Adrenal gland (tissue), 12 donors: ENCODE data around the gene ARHGEF40. TPM values are rescaled to one million over a fixed set of nuclear protein-coding genes. Genes with fewer than 3 reads are reported as not detected.
A peak's percentile ranks its signal among the peaks of the same experiment; 100 is the strongest.

Experiments used
- DNase-seq, 7 donors: peaks; one replicate each; pipeline ENCODE4 v3.0.0-alpha.2; 2019 to 2020
- H3K27ac ChIP-seq, 5 donors: fragments of 200-600 bp; sonication (generic) in 4 of 5; 1 replicate in 3 of 5; 2 replicates in 2 of 5; pipeline versions ENCODE4 v1.5.1 to v1.8.0; 2016 to 2020; ENCODE audit warnings: mild to moderate bottlenecking in 1 of 5
- H3K27me3 ChIP-seq: fragments of 200-600 bp; 2 replicates; pipeline ENCODE4 v1.8.0; 2021
- H3K36me3 ChIP-seq, 2 donors: fragments of 200-600 bp; replicated peaks in 1 of 2; 1 replicate in 1 of 2; 2 replicates in 1 of 2; pipeline versions ENCODE4 v1.5.1 to v1.8.0; 2018 to 2022
- H3K4me1 ChIP-seq, 2 donors: fragments of 200-600 bp; replicated peaks in 1 of 2; 1 replicate in 1 of 2; 2 replicates in 1 of 2; pipeline versions ENCODE4 v1.5.1 to v1.8.0; 2018 to 2021
- H3K4me3 ChIP-seq, 4 donors: fragments of 200-600 bp; sonication (generic) in 3 of 4; one replicate each; pipeline ENCODE4 v1.5.1; 2016 to 2018
- H3K9me3 ChIP-seq, 3 donors: fragments of 200-600 bp; sonication (generic) in 1 of 3; replicated peaks in 1 of 3; 1 replicate in 2 of 3; 2 replicates in 1 of 3; pipeline versions ENCODE4 v1.5.1 to v1.8.0; 2016 to 2021
- POLR2A ChIP-seq, 2 donors: fragments of 450-650 bp; IDR thresholded peaks; one replicate each; pipeline ENCODE4 v1.6.1; 2017; ENCODE audit warnings: antibody characterized with exemption in 2 of 2, mild to moderate bottlenecking in 2 of 2, moderate library complexity in 1 of 2
- WGBS, 4 donors: extraction: QIAGEN DNeasy Blood & Tissue Kit in 2 of 4; methylation state at CpG; one replicate each; pipeline versions ENCODE4 v1.1.5 to v1.1.7; 2013 to 2017; 5-methylcytosine and 5-hydroxymethylcytosine counted together
- intact Hi-C, 2 donors: fragments of 100-400 bp; cut with DNase I; formaldehyde crosslinking; loops; one replicate each; pipeline versions ENCODE4 v1.14.1 to v1.15.0; 2022 to 2023
- polyA plus RNA-seq, 3 donors: library from polyadenylated mRNA; stranded (reverse); fragments of 200-250 nt in 2 of 3; fragments of 350-450 nt in 1 of 3; fragmentation: Illumina TruSeq in 1 of 3; extraction: RNeasy Lipid Tissue Mini Kit (QIAGEN cat#74804) in 1 of 3; gene quantifications; one replicate each; pipeline ENCODE4 v1.2.3, GENCODE V29; 2013 to 2014
- total RNA-seq, 9 donors: library from RNA; depleted of rRNA in 4 of 9; stranded (reverse); fragments of >200 nt in 4 of 9; fragments of 120-200 nt in 1 of 9; fragmentation: NEBNext Ultra II Directional in 1 of 9; extraction: Animal tissue kit (Norgen Biotek cat#: 25700) in 1 of 9; gene quantifications; one replicate each; pipeline versions ENCODE4 v1.1.0 to v1.2.4, GENCODE V29; 2013 to 2023
- TF ChIP-seq, protein P1 (sequence below), 6 experiments: fragments of 450-650 bp in 4 of 6; fragments of 200-600 bp in 2 of 6; sonication (generic) in 1 of 6; IDR thresholded peaks; 1 replicate in 5 of 6; 2 replicates in 1 of 6; pipeline versions ENCODE4 v1.5.1 to v1.8.0; 2016 to 2021; ENCODE audit warnings: antibody characterized with exemption in 6 of 6, mild to moderate bottlenecking in 2 of 6, moderate library complexity in 1 of 6
- donor health status: healthy with polysubstance abuse.
- donor health status: Bipolar disorder and iron deficiency.
- donor health status: DM: yes; HTN: yes; CAD: no.
- donor health status: DM: no; HTN: no; CAD: no.
- donor health status: DM: no; HTN: no; CAD: no.
- donor health status: DM: yes; HTN: yes; CAD: no.

ARHGEF40 gene
- total and polyA plus RNA-seq, 12 donors: 48.7 to 258 (median 134) TPM

DNA sequence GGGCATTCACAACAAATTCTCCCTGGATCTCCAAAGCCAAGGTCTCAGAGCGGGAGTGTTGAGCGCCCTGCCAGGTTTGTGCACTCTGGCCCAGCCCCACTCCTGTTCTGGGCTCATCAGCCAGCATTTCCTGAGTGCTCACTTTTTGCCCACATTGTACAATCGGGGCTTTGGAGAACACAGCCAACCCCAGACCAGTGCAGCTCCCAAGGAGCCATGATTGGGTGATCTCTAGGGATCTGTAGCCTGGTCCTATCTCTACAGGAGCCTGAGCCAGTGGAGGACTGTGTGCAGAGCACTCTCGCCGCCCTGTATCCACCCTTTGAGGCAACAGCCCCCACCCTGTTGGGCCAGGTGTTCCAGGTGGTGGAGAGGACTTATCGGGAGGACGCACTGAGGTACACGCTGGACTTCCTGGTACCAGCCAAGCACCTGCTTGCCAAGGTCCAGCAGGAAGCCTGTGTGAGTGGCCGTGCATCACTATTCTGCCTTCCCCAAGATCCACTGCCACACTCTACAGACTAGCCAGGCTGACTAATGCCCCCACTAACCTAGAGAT is 2.8 kb downstream of the ARHGEF40 start:
- H3K4me1 ChIP-seq: peaks cover 25 to 34% of the 10 kb centered on the region in 2 donors
- H3K9me3 ChIP-seq: no peaks in the 10 kb centered on the region
- intact Hi-C loops: no loop called here
- WGBS, 4 donors: 54 to 74% (median 70%) methylated on average over 1 to 9 of the region's 9 CpGs
- DNase-seq: peak in 1 of 7 donors; percentile 33
- no peak overlapping the region for H3K4me3 ChIP-seq
- H3K36me3 ChIP-seq: peaks cover 0 to 50% of the 10 kb centered on the region in 2 donors
- TF ChIP-seq POLR2A (IDR thresholded peaks at IDR 0.05): no peak
- TF ChIP-seq, protein P1, sequence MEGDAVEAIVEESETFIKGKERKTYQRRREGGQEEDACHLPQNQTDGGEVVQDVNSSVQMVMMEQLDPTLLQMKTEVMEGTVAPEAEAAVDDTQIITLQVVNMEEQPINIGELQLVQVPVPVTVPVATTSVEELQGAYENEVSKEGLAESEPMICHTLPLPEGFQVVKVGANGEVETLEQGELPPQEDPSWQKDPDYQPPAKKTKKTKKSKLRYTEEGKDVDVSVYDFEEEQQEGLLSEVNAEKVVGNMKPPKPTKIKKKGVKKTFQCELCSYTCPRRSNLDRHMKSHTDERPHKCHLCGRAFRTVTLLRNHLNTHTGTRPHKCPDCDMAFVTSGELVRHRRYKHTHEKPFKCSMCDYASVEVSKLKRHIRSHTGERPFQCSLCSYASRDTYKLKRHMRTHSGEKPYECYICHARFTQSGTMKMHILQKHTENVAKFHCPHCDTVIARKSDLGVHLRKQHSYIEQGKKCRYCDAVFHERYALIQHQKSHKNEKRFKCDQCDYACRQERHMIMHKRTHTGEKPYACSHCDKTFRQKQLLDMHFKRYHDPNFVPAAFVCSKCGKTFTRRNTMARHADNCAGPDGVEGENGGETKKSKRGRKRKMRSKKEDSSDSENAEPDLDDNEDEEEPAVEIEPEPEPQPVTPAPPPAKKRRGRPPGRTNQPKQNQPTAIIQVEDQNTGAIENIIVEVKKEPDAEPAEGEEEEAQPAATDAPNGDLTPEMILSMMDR (IDR thresholded peaks at IDR 0.05): no peak
- H3K27me3 ChIP-seq: no peaks in the 10 kb centered on the region
- H3K27ac ChIP-seq: peak overlapping the region in 3 of 5 donors; percentile 85 to 93 (median 90)

GRCh38 chr14:21073921-21074320 is 3.8 kb downstream of the ARHGEF40 start:
- no peak for TF ChIP-seq POLR2A (IDR thresholded peaks at IDR 0.05)
- TF ChIP-seq, protein P1 (IDR thresholded peaks at IDR 0.05): no peak
- no peak overlapping the region for H3K27ac ChIP-seq
- peaks cover 0 to 61% of the 10 kb centered on the region in 2 donors for H3K36me3 ChIP-seq
- H3K4me1 ChIP-seq: peaks cover 23 to 28% of the 10 kb centered on the region in 2 donors
- H3K27me3 ChIP-seq: no peaks in the 10 kb centered on the region
- 90 to 96% (median 92%) methylated on average over 4 to 9 of the region's 9 CpGs for WGBS, 4 donors
- DNase-seq: peak in 1 of 7 donors; percentile 20
- intact Hi-C loops: no loop called here
- H3K9me3 ChIP-seq: no peaks in the 10 kb centered on the region
- no peak overlapping the region for H3K4me3 ChIP-seq

GRCh38 chr14:21074398-21075272 is 4.5 kb downstream of the ARHGEF40 start:
- TF ChIP-seq, protein P1 (IDR thresholded peaks at IDR 0.05): no peak
- no peak for TF ChIP-seq POLR2A (IDR thresholded peaks at IDR 0.05)
- Histone ChIP-seq H3K9me3 (no peaks in the 10 kb centered on the region), H3K36me3 (peaks cover 0 to 68% of the 10 kb centered on the region in 2 donors), H3K27ac (peak overlapping the region in 1 of 5 donors; percentile 9), H3K4me1 (peaks cover 16 to 21% of the 10 kb centered on the region in 2 donors), H3K4me3 (no peak overlapping the region), H3K27me3 (no peaks in the 10 kb centered on the region)
- WGBS, 4 donors: 85 to 89% (median 87%) methylated on average over 16 to 26 of the region's 26 CpGs
- intact Hi-C loops: no loop called here
- no peak for DNase-seq

GRCh38 chr14:21075719-21076437 is 5.8 kb downstream of the ARHGEF40 start:
- 86 to 88% (median 87%) methylated on average over 9 of the region's 9 CpGs for WGBS, 4 donors
- H3K27me3 ChIP-seq: no peaks in the 10 kb centered on the region
- peaks cover 13 to 18% of the 10 kb centered on the region in 2 donors for H3K4me1 ChIP-seq
- TF ChIP-seq POLR2A (IDR thresholded peaks at IDR 0.05): no peak
- TF ChIP-seq, protein P1 (IDR thresholded peaks at IDR 0.05): no peak
- H3K9me3 ChIP-seq: no peaks in the 10 kb centered on the region
- H3K27ac ChIP-seq: peak overlapping the region in 1 of 5 donors; percentile 3
- no peak for DNase-seq
- no peak overlapping the region for H3K4me3 ChIP-seq
- intact Hi-C loops: no loop called here
- H3K36me3 ChIP-seq: peaks cover 0 to 78% of the 10 kb centered on the region in 2 donors
